Smooth muscle cell (in vitro differentiated cells): ENCODE measurements around the gene PSMD1. TPM values are rescaled to one million over a fixed set of nuclear protein-coding genes. Genes with fewer than 3 reads are reported as not detected.

ENCODE experiments used
- DNase-seq: peaks from one replicate; lab custom pipeline; 2025; ENCODE audit not compliant: unreplicated experiment; lab: John Stamatoyannopoulos, UW
- H2AFZ ChIP-seq: fragments of 200-600 bp; sonication (generic); 2 replicates; pipeline ENCODE4 v1.6.0; 2016; ENCODE audit warnings: antibody characterized with exemption, low read depth, mild to moderate bottlenecking
- H3F3A ChIP-seq: fragments of 200-600 bp; sonication (generic); 2 replicates; pipeline ENCODE4 v1.6.0; 2017; ENCODE audit warnings: antibody characterized with exemption, low read depth
- H3K27ac ChIP-seq: fragments of 200-600 bp; sonication (generic); 2 replicates; pipeline ENCODE4 v1.5.1; 2016; ENCODE audit warnings: low read depth, mild to moderate bottlenecking
- H3K27me3 ChIP-seq: fragments of 200-600 bp; sonication (generic); 2 replicates; pipeline ENCODE4 v1.6.1; 2016; ENCODE audit warnings: low read depth, mild to moderate bottlenecking
- H3K36me3 ChIP-seq: fragments of 200-600 bp; sonication (generic); 2 replicates; pipeline ENCODE4 v1.5.1; 2016; ENCODE audit warnings: low read depth
- H3K4me1 ChIP-seq: fragments of 200-600 bp; sonication (generic); 2 replicates; pipeline ENCODE4 v1.5.1; 2016; ENCODE audit warnings: low read depth
- H3K4me2 ChIP-seq: fragments of 200-600 bp; sonication (generic); 2 replicates; pipeline ENCODE4 v1.6.0; 2016; ENCODE audit warnings: mild to moderate bottlenecking
- H3K4me3 ChIP-seq: fragments of 200-600 bp; sonication (generic); 2 replicates; pipeline ENCODE4 v1.5.1; 2016; ENCODE audit warnings: mild to moderate bottlenecking
- H3K79me2 ChIP-seq: fragments of 200-600 bp; sonication (generic); 2 replicates; pipeline ENCODE4 v1.6.0; 2016; ENCODE audit warnings: low read depth, mild to moderate bottlenecking
- H3K9ac ChIP-seq: fragments of 200-600 bp; sonication (generic); 2 replicates; pipeline ENCODE4 v1.6.0; 2016; ENCODE audit warnings: low read depth
- H3K9me3 ChIP-seq: fragments of 200-600 bp; sonication (generic); replicated peaks from 2 replicates; pipeline ENCODE4 v1.5.1; 2016; ENCODE audit warnings: low read depth
- H4K20me1 ChIP-seq: fragments of 200-600 bp; sonication (generic); 2 replicates; pipeline ENCODE4 v1.6.0; 2016; ENCODE audit warnings: low read depth
- WGBS: methylation state at CpG from one replicate; pipeline ENCODE4 v1.1.7; 2016; ENCODE audit warnings: low lambda C conversion rate; 5-methylcytosine and 5-hydroxymethylcytosine counted together
- polyA plus RNA-seq: library from polyadenylated mRNA; unstranded; fragments of >200 nt; fragmentation: Nextera tagmentation; extraction: Ambion mirVana; gene quantifications from 2 replicates; pipeline ENCODE4 v1.2.1, GENCODE V29; 2016
- total RNA-seq: library from RNA; depleted of rRNA; stranded (reverse); fragments of >200 nt; gene quantifications from 2 replicates; pipeline ENCODE4 v1.2.3, GENCODE V29; 2014
- TF ChIP-seq, protein P1 (sequence below): fragments of 200-600 bp; sonication (generic); IDR thresholded peaks from 2 replicates; pipeline ENCODE4 v1.5.1; 2017; ENCODE audit warnings: borderline replicate concordance, mild to moderate bottlenecking, antibody characterized with exemption; ENCODE audit not compliant: insufficient read depth, poor library complexity, severe bottlenecking

Gene PSMD1
- total and polyA plus RNA-seq, 2 experiments from 2014 or later = 95.7 to 99.7 TPM

GRCh38 chr2:231126123-231126522 is 69.5 kb downstream of the PSMD1 start:
- Histone ChIP-seq H3K4me2 (no peak overlapping the region), H4K20me1 (peaks cover 21% of the 10 kb centered on the region), H3K79me2 (peaks cover 21% of the 10 kb centered on the region), H3K27ac (no peak overlapping the region), H3K27me3 (no peaks in the 10 kb centered on the region), H2AFZ (no peak overlapping the region), H3K4me3 (no peak overlapping the region), H3K4me1 (peaks cover 27% of the 10 kb centered on the region), H3K36me3 (no peaks in the 10 kb centered on the region), H3K9ac (no peak overlapping the region), H3K9me3 (no peaks in the 10 kb centered on the region), H3F3A (peaks cover 15% of the 10 kb centered on the region)
- WGBS = 99% methylated on average over 7 of the region's 7 CpGs
- TF ChIP-seq, protein P1, sequence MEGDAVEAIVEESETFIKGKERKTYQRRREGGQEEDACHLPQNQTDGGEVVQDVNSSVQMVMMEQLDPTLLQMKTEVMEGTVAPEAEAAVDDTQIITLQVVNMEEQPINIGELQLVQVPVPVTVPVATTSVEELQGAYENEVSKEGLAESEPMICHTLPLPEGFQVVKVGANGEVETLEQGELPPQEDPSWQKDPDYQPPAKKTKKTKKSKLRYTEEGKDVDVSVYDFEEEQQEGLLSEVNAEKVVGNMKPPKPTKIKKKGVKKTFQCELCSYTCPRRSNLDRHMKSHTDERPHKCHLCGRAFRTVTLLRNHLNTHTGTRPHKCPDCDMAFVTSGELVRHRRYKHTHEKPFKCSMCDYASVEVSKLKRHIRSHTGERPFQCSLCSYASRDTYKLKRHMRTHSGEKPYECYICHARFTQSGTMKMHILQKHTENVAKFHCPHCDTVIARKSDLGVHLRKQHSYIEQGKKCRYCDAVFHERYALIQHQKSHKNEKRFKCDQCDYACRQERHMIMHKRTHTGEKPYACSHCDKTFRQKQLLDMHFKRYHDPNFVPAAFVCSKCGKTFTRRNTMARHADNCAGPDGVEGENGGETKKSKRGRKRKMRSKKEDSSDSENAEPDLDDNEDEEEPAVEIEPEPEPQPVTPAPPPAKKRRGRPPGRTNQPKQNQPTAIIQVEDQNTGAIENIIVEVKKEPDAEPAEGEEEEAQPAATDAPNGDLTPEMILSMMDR = no peak
- no peak for DNase-seq

DNA sequence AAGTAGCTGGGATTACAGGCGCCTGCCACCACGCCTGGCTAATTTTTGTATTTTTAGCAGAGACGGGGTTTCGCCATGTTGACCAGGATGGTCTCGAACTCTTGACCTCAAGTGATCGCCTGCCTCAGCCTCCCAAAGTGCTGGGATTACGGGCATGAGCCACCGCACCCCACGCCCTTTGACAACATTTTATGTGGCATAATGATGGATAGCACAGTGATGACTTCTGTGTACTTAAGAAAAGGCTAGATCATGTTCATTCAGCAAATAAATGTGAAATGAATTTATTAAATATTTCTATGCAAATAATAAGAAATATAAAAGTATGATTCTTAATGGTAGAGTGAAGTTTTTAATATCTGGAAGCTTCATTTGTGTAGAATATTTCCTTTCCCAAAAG is 70.8 kb downstream of the PSMD1 start:
- WGBS = 96% methylated on average over 9 of the region's 9 CpGs
- Histone ChIP-seq H3F3A (peaks cover 15% of the 10 kb centered on the region), H3K4me3 (no peak overlapping the region), H4K20me1 (peaks cover 29% of the 10 kb centered on the region), H3K9me3 (no peaks in the 10 kb centered on the region), H3K36me3 (no peaks in the 10 kb centered on the region), H3K9ac (no peak overlapping the region), H2AFZ (no peak overlapping the region), H3K4me2 (no peak overlapping the region), H3K4me1 (peaks cover 31% of the 10 kb centered on the region), H3K79me2 (peaks cover 30% of the 10 kb centered on the region), H3K27me3 (no peaks in the 10 kb centered on the region), H3K27ac (no peak overlapping the region)
- DNase-seq = no peak
- TF ChIP-seq, protein P1 = no peak

- Histone ChIP-seq H3K9me3 (no peaks in the 10 kb centered on the region), H3K4me1 (peaks cover 27% of the 10 kb centered on the region), H3K9ac (no peak overlapping the region), H3K4me3 (no peak overlapping the region), H3K27ac (no peak overlapping the region), H3K36me3 (no peaks in the 10 kb centered on the region), H3F3A (peaks cover 15% of the 10 kb centered on the region), H2AFZ (no peak overlapping the region), H3K27me3 (no peaks in the 10 kb centered on the region), H3K79me2 (peaks cover 34% of the 10 kb centered on the region), H4K20me1 (peaks cover 31% of the 10 kb centered on the region), H3K4me2 (no peak overlapping the region)
- TF ChIP-seq, protein P1 = no peak
- DNase-seq = no peak
- 93% methylated on average over 1 of the region's 1 CpG for WGBS
Measured at GRCh38 chr2:231127936-231128335, 71.3 kb downstream of the PSMD1 start.

GRCh38 chr2:231128541-231128940 is 71.9 kb downstream of the PSMD1 start:
- peaks cover 33% of the 10 kb centered on the region for H4K20me1 ChIP-seq
- H3F3A ChIP-seq = peaks cover 14% of the 10 kb centered on the region
- peaks cover 34% of the 10 kb centered on the region for H3K79me2 ChIP-seq
- H3K27ac ChIP-seq = no peak overlapping the region
- DNase-seq = no peak
- peaks cover 21% of the 10 kb centered on the region for H3K4me1 ChIP-seq
- TF ChIP-seq, protein P1 = no peak
- no peaks in the 10 kb centered on the region for H3K9me3 ChIP-seq
- no peaks in the 10 kb centered on the region for H3K27me3 ChIP-seq
- H3K36me3 ChIP-seq = no peaks in the 10 kb centered on the region
- no peak overlapping the region for H3K9ac ChIP-seq
- H3K4me3 ChIP-seq = no peak overlapping the region
- no peak overlapping the region for H3K4me2 ChIP-seq
- H2AFZ ChIP-seq = no peak overlapping the region
